Stomach smooth muscle (tissue), 2 donors: ENCODE results near the gene ADARB1.

Experiments used
- H3K27ac ChIP-seq: one replicate; pipeline ENCODE4 v1.7.0; 2013; ENCODE audit warnings: mild to moderate bottlenecking, low read length, inconsistent platforms
- H3K27me3 ChIP-seq, 2 donors: one replicate each; pipeline ENCODE4 v1.7.0; 2013; ENCODE audit warnings: low read length in 2 of 2; ENCODE audit not compliant: insufficient read depth in 2 of 2, control insufficient read depth in 1 of 2
- H3K36me3 ChIP-seq, 2 donors: one replicate each; pipeline ENCODE4 v1.7.0; 2013; ENCODE audit warnings: low read length in 2 of 2; ENCODE audit not compliant: control insufficient read depth in 2 of 2, insufficient read depth in 2 of 2
- H3K4me1 ChIP-seq: one replicate; pipeline ENCODE4 v1.7.0; 2013; ENCODE audit warnings: low read length; ENCODE audit not compliant: control insufficient read depth, insufficient read depth
- H3K4me3 ChIP-seq, 2 donors: one replicate each; pipeline ENCODE4 v1.7.0; 2013; ENCODE audit warnings: low read length in 2 of 2
- H3K9ac ChIP-seq, 2 donors: one replicate each; pipeline ENCODE4 v1.7.0; 2013; ENCODE audit warnings: low read length in 2 of 2, mild to moderate bottlenecking in 1 of 2
- H3K9me3 ChIP-seq, 2 donors: one replicate each; pipeline ENCODE4 v1.7.0; 2013; ENCODE audit warnings: low read length in 2 of 2; ENCODE audit not compliant: control insufficient read depth in 2 of 2
- donor health status: healthy.
- donor health status: Pancreatic carcinoma.

The ADARB1 gene

GRCh38 chr21:45078877-45079281 lies 4.5 kb downstream of the ADARB1 start:
- Histone ChIP-seq H3K4me1 (peaks cover 49% of the 10 kb centered on the region), H3K36me3 (peaks cover 0 to 2% of the 10 kb centered on the region in 2 donors), H3K4me3 (no peak overlapping the region), H3K9me3 (no peaks in the 10 kb centered on the region), H3K27me3 (no peaks in the 10 kb centered on the region), H3K9ac (no peak overlapping the region), H3K27ac (peak overlapping the region; percentile 31)

GRCh38 chr21:45079351-45079750 lies 5.0 kb downstream of the ADARB1 start:
- Histone ChIP-seq H3K4me3 (no peak overlapping the region), H3K27me3 (no peaks in the 10 kb centered on the region), H3K4me1 (peaks cover 53% of the 10 kb centered on the region), H3K36me3 (peaks cover 0 to 2% of the 10 kb centered on the region in 2 donors), H3K9me3 (no peaks in the 10 kb centered on the region), H3K9ac (no peak overlapping the region), H3K27ac (peak overlapping the region; percentile 31)

GRCh38 chr21:45080232-45080631 lies 5.9 kb downstream of the ADARB1 start:
- Histone ChIP-seq H3K27ac (peak overlapping the region; percentile 55), H3K9me3 (no peaks in the 10 kb centered on the region), H3K36me3 (peaks cover 0 to 2% of the 10 kb centered on the region in 2 donors), H3K27me3 (no peaks in the 10 kb centered on the region), H3K4me3 (no peak overlapping the region), H3K4me1 (peaks cover 56% of the 10 kb centered on the region), H3K9ac (no peak overlapping the region)

GRCh38 chr21:45080639-45081414 lies 6.4 kb downstream of the ADARB1 start:
- Histone ChIP-seq H3K36me3 (peaks cover 0 to 2% of the 10 kb centered on the region in 2 donors), H3K4me3 (peak overlapping the region; percentile 3 to 8), H3K27me3 (no peaks in the 10 kb centered on the region), H3K4me1 (peaks cover 57% of the 10 kb centered on the region), H3K9ac (peak overlapping the region in 1 of 2 donors; percentile 14), H3K27ac (peak overlapping the region; percentile 74), H3K9me3 (no peaks in the 10 kb centered on the region)

GRCh38 chr21:45081636-45082035 lies 7.3 kb downstream of the ADARB1 start:
- H3K27ac ChIP-seq, result peak overlapping the region; percentile 74
- H3K9ac ChIP-seq, result no peak overlapping the region
- peaks cover 54% of the 10 kb centered on the region for H3K4me1 ChIP-seq
- H3K27me3 ChIP-seq, result no peaks in the 10 kb centered on the region
- no peaks in the 10 kb centered on the region for H3K9me3 ChIP-seq
- peak overlapping the region in 1 of 2 donors; percentile 3 for H3K4me3 ChIP-seq
- peaks cover 0 to 2% of the 10 kb centered on the region in 2 donors for H3K36me3 ChIP-seq

GRCh38 chr21:45082736-45083135 lies 8.4 kb downstream of the ADARB1 start:
- H3K9me3 ChIP-seq, result no peaks in the 10 kb centered on the region
- no peak overlapping the region for H3K4me3 ChIP-seq
- no peak overlapping the region for H3K27ac ChIP-seq
- H3K4me1 ChIP-seq, result peaks cover 54% of the 10 kb centered on the region
- H3K27me3 ChIP-seq, result no peaks in the 10 kb centered on the region
- peak overlapping the region in 1 of 2 donors; percentile 5 for H3K9ac ChIP-seq
- H3K36me3 ChIP-seq, result peaks cover 0 to 4% of the 10 kb centered on the region in 2 donors

GRCh38 chr21:45084121-45084520 lies 9.7 kb downstream of the ADARB1 start:
- no peak overlapping the region for H3K9ac ChIP-seq
- H3K27me3 ChIP-seq, result no peaks in the 10 kb centered on the region
- H3K36me3 ChIP-seq, result peaks cover 0 to 2% of the 10 kb centered on the region in 2 donors
- H3K9me3 ChIP-seq, result no peaks in the 10 kb centered on the region
- H3K4me3 ChIP-seq, result no peak overlapping the region
- H3K4me1 ChIP-seq, result peaks cover 59% of the 10 kb centered on the region
- H3K27ac ChIP-seq, result peak overlapping the region; percentile 31

- Histone ChIP-seq H3K4me1 (peaks cover 52% of the 10 kb centered on the region), H3K4me3 (no peak overlapping the region), H3K9ac (peak overlapping the region in 1 of 2 donors; percentile 13), H3K36me3 (peaks cover 0 to 2% of the 10 kb centered on the region in 2 donors), H3K27ac (no peak overlapping the region), H3K27me3 (no peaks in the 10 kb centered on the region), H3K9me3 (no peaks in the 10 kb centered on the region)
These were observed 10.6 kb downstream of the ADARB1 start for GRCh38 chr21:45084881-45085536.

- peak overlapping the region in 1 of 2 donors; percentile 15 for H3K4me3 ChIP-seq
- H3K4me1 ChIP-seq, result peaks cover 45% of the 10 kb centered on the region
- H3K9ac ChIP-seq, result no peak overlapping the region
- no peaks in the 10 kb centered on the region for H3K27me3 ChIP-seq
- H3K27ac ChIP-seq, result no peak overlapping the region
- H3K36me3 ChIP-seq, result peaks cover 0 to 2% of the 10 kb centered on the region in 2 donors
- H3K9me3 ChIP-seq, result no peaks in the 10 kb centered on the region
These were observed 11.3 kb downstream of the ADARB1 start for GRCh38 chr21:45085700-45086099.

- H3K27ac ChIP-seq, result no peak overlapping the region
- H3K27me3 ChIP-seq, result no peaks in the 10 kb centered on the region
These were observed 12.1 kb downstream of the ADARB1 start for GRCh38 chr21:45086337-45086958.

More at GRCh38 chr21:45086337-45086958, 12.1 kb downstream of the ADARB1 start:
- Histone ChIP-seq H3K4me3 (no peak overlapping the region), H3K36me3 (peaks cover 0 to 2% of the 10 kb centered on the region in 2 donors), H3K4me1 (peaks cover 41% of the 10 kb centered on the region), H3K9ac (no peak overlapping the region), H3K9me3 (no peaks in the 10 kb centered on the region)
